ENCODE measurements around the gene GRAMD4.

DNA sequence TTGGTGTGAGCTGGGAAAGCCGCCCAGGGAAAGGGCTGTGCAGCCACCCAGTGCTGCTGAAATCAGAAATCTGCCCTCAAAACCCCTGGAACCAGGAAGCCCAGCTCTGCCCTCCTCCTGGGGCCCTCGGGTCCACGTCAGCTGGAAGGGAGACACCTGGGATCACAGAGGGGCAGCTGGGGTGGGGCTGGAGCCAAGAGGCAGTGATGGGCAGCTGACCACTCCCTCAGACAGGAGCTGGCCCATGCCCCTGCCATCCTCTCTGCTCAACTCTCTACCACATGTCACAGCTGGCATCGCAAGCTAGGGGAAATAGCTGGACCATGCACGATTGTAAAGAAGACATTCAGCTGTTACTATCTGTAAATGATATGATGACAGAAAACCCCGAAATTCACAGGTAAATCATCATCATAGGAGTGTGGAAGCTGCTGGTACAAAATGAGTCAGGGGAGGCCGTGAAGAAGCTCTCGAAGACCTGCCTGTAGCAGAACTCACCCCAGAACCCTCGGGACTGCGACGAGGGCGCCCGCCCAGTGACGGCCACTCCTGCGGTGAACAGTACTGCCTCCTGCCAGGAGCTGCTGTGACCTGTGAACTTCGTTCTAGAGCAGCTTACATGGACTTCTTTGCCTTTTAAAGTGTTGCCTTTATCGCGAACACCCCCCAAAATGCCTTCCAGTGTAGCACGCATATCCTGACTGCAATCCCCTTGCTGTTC is 62.0 kb downstream of the GRAMD4 start:
- TF ChIP-seq EZH2 (IDR thresholded peaks at IDR 0.05; ENCODE audit: borderline replicate concordance) (no peak), EZH2phosphoT487 (IDR thresholded peaks at IDR 0.05; ENCODE audit: low read depth, severe bottlenecking, unreplicated experiment) (no peak)
- TF ChIP-seq, protein P1, sequence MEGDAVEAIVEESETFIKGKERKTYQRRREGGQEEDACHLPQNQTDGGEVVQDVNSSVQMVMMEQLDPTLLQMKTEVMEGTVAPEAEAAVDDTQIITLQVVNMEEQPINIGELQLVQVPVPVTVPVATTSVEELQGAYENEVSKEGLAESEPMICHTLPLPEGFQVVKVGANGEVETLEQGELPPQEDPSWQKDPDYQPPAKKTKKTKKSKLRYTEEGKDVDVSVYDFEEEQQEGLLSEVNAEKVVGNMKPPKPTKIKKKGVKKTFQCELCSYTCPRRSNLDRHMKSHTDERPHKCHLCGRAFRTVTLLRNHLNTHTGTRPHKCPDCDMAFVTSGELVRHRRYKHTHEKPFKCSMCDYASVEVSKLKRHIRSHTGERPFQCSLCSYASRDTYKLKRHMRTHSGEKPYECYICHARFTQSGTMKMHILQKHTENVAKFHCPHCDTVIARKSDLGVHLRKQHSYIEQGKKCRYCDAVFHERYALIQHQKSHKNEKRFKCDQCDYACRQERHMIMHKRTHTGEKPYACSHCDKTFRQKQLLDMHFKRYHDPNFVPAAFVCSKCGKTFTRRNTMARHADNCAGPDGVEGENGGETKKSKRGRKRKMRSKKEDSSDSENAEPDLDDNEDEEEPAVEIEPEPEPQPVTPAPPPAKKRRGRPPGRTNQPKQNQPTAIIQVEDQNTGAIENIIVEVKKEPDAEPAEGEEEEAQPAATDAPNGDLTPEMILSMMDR (IDR thresholded peaks at IDR 0.05; ENCODE audit: poor library complexity) = no peak
